HepG2 (cell line): ENCODE data around the gene MEF2A. TPM values are rescaled to one million over a fixed set of nuclear protein-coding genes. Genes with fewer than 3 reads are reported as not detected.

ENCODE experiments used
- ATF2 ChIP-seq: sonication (generic); formaldehyde crosslinking; IDR thresholded peaks from 2 replicates; pipeline ENCODE4 v1.4.0; 2020; ENCODE audit warnings: missing genetic modification reagents
- ATRX ChIP-seq: sonication (generic); formaldehyde crosslinking; IDR thresholded peaks from 2 replicates; pipeline ENCODE4 v1.4.0; 2020; ENCODE audit warnings: missing genetic modification reagents, borderline replicate concordance
- BRD4 ChIP-seq: sonication (generic); formaldehyde crosslinking; IDR thresholded peaks from 2 replicates; pipeline ENCODE4 v1.4.0; 2020; ENCODE audit warnings: missing genetic modification reagents
- FLYWCH1 ChIP-seq: sonication (generic); formaldehyde crosslinking; IDR thresholded peaks from 2 replicates; pipeline ENCODE4 v1.8.1; 2023; ENCODE audit warnings: mild to moderate bottlenecking, missing genetic modification reagents
- FOXC1 ChIP-seq: sonication (generic); formaldehyde crosslinking; IDR thresholded peaks from 2 replicates; pipeline ENCODE4 v1.8.0; 2022; ENCODE audit warnings: mild to moderate bottlenecking, missing genetic modification reagents, borderline replicate concordance
- HOXA5 ChIP-seq: sonication (generic); formaldehyde crosslinking; IDR thresholded peaks from 2 replicates; pipeline ENCODE4 v1.4.0; 2020; ENCODE audit warnings: missing genetic modification reagents
- HOXA9 ChIP-seq: sonication (generic); formaldehyde crosslinking; IDR thresholded peaks from 2 replicates; pipeline ENCODE4 v1.8.1; 2022; ENCODE audit warnings: missing genetic modification reagents, mild to moderate bottlenecking, moderate library complexity, borderline replicate concordance
- JDP2 ChIP-seq: sonication (generic); formaldehyde crosslinking; IDR thresholded peaks from 2 replicates; pipeline ENCODE4 v1.8.1; 2022; ENCODE audit warnings: missing genetic modification reagents, borderline replicate concordance
- KDM5A ChIP-seq: fragments of 200-600 bp; sonication (generic); IDR thresholded peaks from 2 replicates; pipeline ENCODE4 v1.7.0; 2018; ENCODE audit warnings: antibody characterized with exemption, mild to moderate bottlenecking, low read length, borderline replicate concordance
- KLF9 ChIP-seq: IDR thresholded peaks from 2 replicates; pipeline ENCODE4 v1.6.1; 2016; ENCODE audit warnings: low read depth
- PAWR ChIP-seq: sonication (generic); formaldehyde crosslinking; IDR thresholded peaks from 2 replicates; pipeline ENCODE4 v1.4.0; 2020; ENCODE audit warnings: missing genetic modification reagents, mild to moderate bottlenecking, borderline replicate concordance
- PCBP2 ChIP-seq: fragments of 200-400 bp; formaldehyde crosslinking; optimal IDR thresholded peaks from 2 replicates; pipeline ENCODE3; 2018; ENCODE audit warnings: low read length, low read depth; ENCODE audit not compliant: poor library complexity, severe bottlenecking
- RBAK ChIP-seq: sonication (generic); formaldehyde crosslinking; IDR thresholded peaks from 2 replicates; pipeline ENCODE4 v1.5.1; 2020; ENCODE audit warnings: mild to moderate bottlenecking, missing genetic modification reagents
- SRSF4 ChIP-seq: fragments of 200-400 bp; formaldehyde crosslinking; IDR thresholded peaks from one replicate; pipeline ENCODE4 v1.6.1; 2018; ENCODE audit warnings: mild to moderate bottlenecking, low read depth, low read length, moderate library complexity; ENCODE audit not compliant: poor library complexity, severe bottlenecking
- ZBTB3 ChIP-seq: sonication (generic); formaldehyde crosslinking; IDR thresholded peaks from 2 replicates; pipeline ENCODE4 v1.4.0; 2020; ENCODE audit warnings: low read depth, mild to moderate bottlenecking, moderate library complexity, missing genetic modification reagents, borderline replicate concordance
- ZFP41 ChIP-seq: sonication (generic); formaldehyde crosslinking; IDR thresholded peaks from 2 replicates; pipeline ENCODE4 v1.4.0; 2020; ENCODE audit warnings: mild to moderate bottlenecking, missing genetic modification reagents, borderline replicate concordance
- ZNF276 ChIP-seq: sonication (generic); formaldehyde crosslinking; IDR thresholded peaks from 2 replicates; pipeline ENCODE4 v1.4.0; 2020; ENCODE audit warnings: mild to moderate bottlenecking, low read depth, missing genetic modification reagents
- ZNF281 ChIP-seq: sonication (generic); formaldehyde crosslinking; IDR thresholded peaks from 2 replicates; pipeline ENCODE4 v1.4.0; 2020; ENCODE audit warnings: missing genetic modification reagents, borderline replicate concordance
- ZNF335 ChIP-seq: sonication (generic); formaldehyde crosslinking; IDR thresholded peaks from 2 replicates; pipeline ENCODE4 v1.4.0; 2020; ENCODE audit warnings: missing genetic modification reagents
- ZNF430 ChIP-seq: sonication (generic); formaldehyde crosslinking; IDR thresholded peaks from 2 replicates; pipeline ENCODE4 v1.9.0; 2021; ENCODE audit warnings: mild to moderate bottlenecking, missing genetic modification reagents
- ZNF558 ChIP-seq: sonication (generic); formaldehyde crosslinking; IDR thresholded peaks from 2 replicates; pipeline ENCODE4 v1.9.0; 2022; ENCODE audit warnings: mild to moderate bottlenecking, missing genetic modification reagents, borderline replicate concordance
- ZNF629 ChIP-seq: sonication (generic); formaldehyde crosslinking; conservative IDR thresholded peaks from 2 replicates; pipeline ENCODE4 v1.5.0; 2020; ENCODE audit warnings: missing genetic modification reagents
- ZNF841 ChIP-seq: sonication (generic); formaldehyde crosslinking; IDR thresholded peaks from 2 replicates; pipeline ENCODE4 v1.8.1; 2023; ENCODE audit warnings: missing genetic modification reagents, borderline replicate concordance
- polyA plus RNA-seq, 8 experiments: library from polyadenylated mRNA; depleted of rRNA in 3 of 8; stranded (reverse) in 7 of 8; unstranded in 1 of 8; fragments of >200 nt; fragmentation: Illumina TruSeq in 4 of 8; extraction: Trizol in 4 of 8; gene quantifications; 2 replicates each; pipeline versions ENCODE4 v1.2.1 to v1.2.3, GENCODE V29; 2011 to 2016; ENCODE audit warnings: low read depth in 4 of 8, missing spikeins in 1 of 8, mixed read lengths in 1 of 8; ENCODE audit not compliant: insufficient read depth in 1 of 8
- total RNA-seq, 5 experiments: library from RNA; depleted of rRNA; stranded (reverse); fragments of >200 nt; fragmentation: Illumina TruSeq; extraction: Trizol; gene quantifications; 2 replicates each; pipeline ENCODE4 v1.2.3, GENCODE V29; 2016; ENCODE audit warnings: low read depth in 1 of 5

Gene MEF2A
- total and polyA plus RNA-seq, 2 of the 13 experiments (the other 11 are each of a cell fraction or from before 2014, with no cell fraction given): 15.2 to 24.4 TPM

- TF ChIP-seq HOXA9 (CRISPR knock-in tag): no peak
- no peak for TF ChIP-seq ZNF281 (CRISPR knock-in tag)
- no peak for TF ChIP-seq RBAK
- TF ChIP-seq ATF2: no peak
- TF ChIP-seq HOXA5: no peak
- no peak for TF ChIP-seq SRSF4
- TF ChIP-seq ZNF629: peak; percentile 12; the same call in 1 of the 2 replicates
- TF ChIP-seq ZNF558 (CRISPR knock-in tag): no peak
- TF ChIP-seq KLF9 (CRISPR knock-in tag): no peak
- no peak for TF ChIP-seq PCBP2
- TF ChIP-seq JDP2 (CRISPR knock-in tag): no peak
- no peak for TF ChIP-seq ATRX (CRISPR knock-in tag)
- TF ChIP-seq BRD4: no peak
- TF ChIP-seq KDM5A: no peak
- no peak for TF ChIP-seq ZNF841 (CRISPR knock-in tag)
- TF ChIP-seq ZNF335 (CRISPR knock-in tag): no peak
- TF ChIP-seq ZBTB3 (CRISPR knock-in tag): no peak
- TF ChIP-seq FOXC1 (CRISPR knock-in tag): no peak
- TF ChIP-seq ZFP41 (CRISPR knock-in tag): no peak
- no peak for TF ChIP-seq ZNF430
- TF ChIP-seq ZNF276 (CRISPR knock-in tag): no peak
- TF ChIP-seq FLYWCH1 (CRISPR knock-in tag): no peak
- TF ChIP-seq PAWR: no peak
Measured at GRCh38 chr15:99738021-99738847, 172.4 kb downstream of the MEF2A start (continued).
